GM21786 (cell line): ENCODE data around the gene SLC25A25.
"Not testable (repeated sequence)": the region's sequence is repeated elsewhere in the genome, so short reads cannot be mapped to it uniquely, and the experiment has no call there.

Experiments
- ATAC-seq: cut with Tn5 transposase; IDR thresholded peaks from one replicate; pipeline ENCODE4 v1.9.1; 2021; ENCODE audit not compliant: unreplicated experiment

SLC25A25 gene

GRCh38 chr9:128108269-128109049 lies 40.4 kb downstream of the SLC25A25 start:
- ATAC-seq = no peak

DNA sequence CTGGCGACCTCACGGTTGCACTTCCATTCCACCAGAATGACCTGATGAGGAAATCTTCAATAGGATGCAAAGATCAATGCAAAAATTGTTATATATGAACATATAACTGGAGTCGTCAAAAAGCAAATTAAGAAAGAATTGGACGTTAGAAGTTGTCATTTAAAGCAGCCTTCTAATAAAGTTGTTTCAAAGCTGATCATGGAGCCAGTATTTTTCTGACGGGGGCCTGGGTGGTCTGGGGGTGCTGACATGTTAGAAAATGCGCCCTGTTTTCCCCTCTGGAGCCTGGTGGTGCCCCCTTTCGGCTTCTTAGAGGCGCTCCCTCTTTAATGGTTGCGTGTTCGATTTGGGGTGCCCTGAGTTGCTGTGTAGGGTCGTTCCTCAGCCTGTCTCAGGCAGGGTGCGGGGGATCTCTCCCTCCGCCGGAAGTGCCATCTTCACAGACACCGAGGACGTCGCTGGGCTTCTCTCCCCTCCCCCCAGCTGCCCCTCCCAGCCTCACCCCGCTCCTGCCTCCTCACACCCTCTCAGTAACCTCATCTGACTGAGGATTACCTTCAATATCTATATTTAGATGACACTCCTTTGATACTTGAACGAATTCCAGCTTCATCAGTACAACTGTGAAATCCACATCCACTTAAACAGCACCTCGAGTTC lies 41.1 kb downstream of the SLC25A25 start:
- ATAC-seq = no peak

GRCh38 chr9:128111726-128112125 lies 43.7 kb downstream of the SLC25A25 start:
- not testable (repeated sequence) for ATAC-seq

DNA sequence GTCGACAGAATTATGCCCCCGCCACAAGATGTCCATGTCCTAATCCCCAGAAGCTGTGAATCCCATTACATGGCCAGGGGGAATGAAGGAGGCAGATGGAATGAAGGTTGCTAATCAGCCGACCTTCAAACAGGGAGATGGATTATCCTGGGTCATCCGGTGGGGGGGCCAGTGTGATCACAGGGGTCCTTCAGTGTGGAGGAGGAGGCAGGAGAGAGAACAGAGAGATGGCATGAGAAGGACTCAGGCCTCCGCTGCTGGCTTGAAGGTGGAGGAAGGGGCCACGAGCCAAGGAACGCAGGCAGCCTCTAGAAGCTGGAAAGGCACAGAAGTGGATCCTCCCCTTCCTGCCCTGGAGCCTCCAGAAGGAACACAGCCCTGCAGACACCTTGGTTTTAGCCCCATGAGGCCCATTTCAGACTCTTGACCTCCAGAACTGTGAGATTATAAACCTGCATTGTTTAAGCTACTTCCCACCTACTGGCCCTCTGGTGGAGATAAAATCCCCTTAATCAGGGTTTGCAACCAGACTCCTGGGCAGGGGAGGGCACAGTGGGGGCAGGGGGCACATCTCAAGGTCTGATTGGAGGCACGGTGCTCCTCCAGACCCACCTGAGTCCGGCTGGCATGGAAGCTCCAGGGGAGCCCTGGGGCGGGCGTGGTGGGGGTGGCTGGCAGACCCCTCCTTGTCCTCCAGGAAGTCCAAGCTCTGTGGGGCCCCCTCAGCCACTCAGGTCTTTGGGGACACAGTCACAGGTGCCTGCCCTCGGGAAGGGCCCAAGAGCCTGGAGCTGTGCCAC lies 45.7 kb downstream of the SLC25A25 start:
- ATAC-seq = no peak

- no peak for ATAC-seq
Measured at GRCh38 chr9:128114326-128115186, 46.5 kb downstream of the SLC25A25 start.

- ATAC-seq = no peak
Measured at GRCh38 chr9:128115187-128116103, 47.4 kb downstream of the SLC25A25 start.

GRCh38 chr9:128116104-128117083 lies 48.4 kb downstream of the SLC25A25 start:
- ATAC-seq = no peak

DNA sequence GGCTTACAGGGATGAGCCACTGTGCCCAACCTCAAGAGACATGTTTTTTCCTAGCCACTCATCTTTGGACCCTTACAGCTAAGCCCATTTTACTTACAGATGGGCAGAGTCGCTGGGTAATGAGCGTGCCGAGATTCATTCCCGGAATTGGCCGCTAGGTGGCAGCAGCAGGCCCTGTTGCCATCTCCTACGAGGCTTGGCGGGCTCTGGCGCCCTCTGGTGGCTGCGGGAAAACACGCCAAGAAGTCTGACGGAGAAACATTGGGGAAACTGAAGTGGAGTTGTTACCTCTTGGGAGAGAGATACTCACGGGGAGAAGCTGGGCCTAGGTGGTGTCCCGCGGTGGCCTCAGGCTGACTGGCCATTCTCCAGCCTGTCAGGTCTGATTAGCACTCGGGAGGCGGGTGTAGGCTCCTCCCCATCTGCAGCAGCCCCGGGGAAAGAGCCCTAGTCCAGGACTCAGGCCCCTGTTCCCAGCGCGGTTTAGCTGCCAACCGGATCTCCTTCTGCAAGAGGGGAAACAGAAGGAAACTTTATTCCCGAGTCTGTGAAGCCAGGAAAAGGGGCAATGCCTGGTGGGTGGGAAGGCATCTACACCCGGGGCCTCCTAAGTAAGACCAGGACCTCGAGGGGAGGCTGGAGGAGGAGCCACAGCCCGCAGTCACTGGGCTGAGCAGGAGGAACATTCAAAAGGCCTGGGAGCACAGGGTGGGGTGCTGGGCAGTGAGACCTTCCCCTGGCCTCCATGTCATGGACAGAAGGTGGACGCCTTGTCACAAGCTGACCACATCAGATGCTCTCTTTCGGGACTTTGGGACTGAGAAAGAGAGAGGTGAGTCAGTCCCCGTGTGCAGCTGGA lies 49.8 kb downstream of the SLC25A25 start:
- ATAC-seq = peak; percentile 56

DNA sequence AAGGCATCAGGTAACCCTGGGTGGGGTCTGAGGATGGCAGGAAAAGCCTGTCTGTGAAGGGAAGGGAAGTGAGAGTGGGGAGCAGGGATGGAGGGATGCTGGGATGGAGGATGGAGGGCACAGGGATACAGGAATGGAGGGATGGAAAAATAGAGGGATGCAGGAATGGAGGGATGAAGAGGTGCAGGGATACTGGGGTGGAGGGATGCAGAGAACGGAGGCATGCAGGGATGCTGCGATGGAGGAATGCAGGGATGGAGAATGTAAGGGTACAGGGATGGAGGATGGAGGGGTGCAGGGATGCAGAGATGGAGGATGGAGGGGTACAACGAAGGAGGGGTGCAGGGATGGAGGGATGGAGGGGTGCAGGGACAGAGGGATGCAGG lies 50.4 kb downstream of the SLC25A25 start:
- ATAC-seq = no peak

DNA sequence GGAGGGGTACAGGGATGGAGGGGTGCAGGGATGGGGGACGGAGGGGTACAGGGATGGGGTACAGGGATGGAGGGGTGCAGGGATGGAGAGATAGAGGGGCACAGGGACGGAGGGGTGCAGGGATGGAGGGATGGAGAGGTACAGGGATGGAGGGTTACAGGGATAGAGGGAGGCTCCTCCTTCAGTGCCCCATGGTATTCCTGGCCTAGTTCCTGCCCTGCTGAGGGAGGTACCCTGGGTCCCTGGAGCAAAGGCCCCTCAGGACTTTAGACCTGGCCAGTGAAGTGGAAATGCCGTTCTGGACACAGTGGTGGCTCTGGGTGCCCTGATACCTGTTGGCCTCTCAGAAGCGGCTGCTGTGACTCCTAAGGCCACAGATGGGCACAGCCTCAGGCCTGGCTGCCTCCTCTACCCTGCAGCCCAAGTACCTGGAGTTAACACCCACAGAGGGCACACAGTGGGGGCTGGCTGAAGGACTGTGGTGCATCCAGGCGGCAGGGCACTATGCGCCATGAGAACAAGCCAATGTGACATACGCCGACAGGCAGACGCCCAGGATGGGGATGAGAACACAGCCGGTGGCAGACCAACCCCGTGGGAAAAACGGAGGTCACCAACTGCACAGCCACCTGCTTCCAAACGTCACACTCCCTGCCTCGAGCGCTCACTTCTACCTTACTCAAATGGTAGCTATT lies 51.1 kb downstream of the SLC25A25 start:
- ATAC-seq = no peak

DNA sequence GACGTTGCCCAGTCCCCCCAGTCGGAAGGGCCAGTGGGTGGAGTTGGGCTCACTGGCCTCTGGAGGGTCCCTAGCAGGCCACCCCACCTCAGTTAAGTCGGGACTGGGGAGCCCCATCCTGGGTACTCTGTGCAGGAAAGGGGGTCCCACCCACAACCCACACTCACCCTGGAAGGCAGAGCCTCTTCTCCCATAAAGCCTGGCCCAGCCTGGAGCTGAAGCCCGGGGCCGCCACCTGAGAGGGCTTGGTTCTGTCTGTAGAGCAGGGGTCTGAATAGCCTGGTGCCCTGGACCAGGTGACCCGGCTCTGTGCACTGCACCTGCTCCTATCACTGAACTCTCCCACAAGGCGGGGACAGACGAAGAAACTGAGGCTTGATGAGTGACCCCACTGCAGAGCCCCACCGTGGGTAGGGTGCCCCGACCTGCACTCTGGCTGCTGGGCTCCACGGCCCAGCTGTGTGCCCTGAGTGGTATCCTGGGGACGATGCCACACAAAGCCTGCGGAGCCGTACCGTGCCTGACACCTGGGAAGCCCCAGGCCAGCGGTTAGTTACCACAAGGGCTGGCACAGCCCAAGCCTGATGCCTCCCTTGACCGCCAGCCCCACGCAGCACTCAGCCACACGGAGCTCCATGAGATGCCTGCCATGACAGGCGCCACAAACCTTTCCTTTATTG lies 52.2 kb downstream of the SLC25A25 start:
- ATAC-seq = no peak

DNA sequence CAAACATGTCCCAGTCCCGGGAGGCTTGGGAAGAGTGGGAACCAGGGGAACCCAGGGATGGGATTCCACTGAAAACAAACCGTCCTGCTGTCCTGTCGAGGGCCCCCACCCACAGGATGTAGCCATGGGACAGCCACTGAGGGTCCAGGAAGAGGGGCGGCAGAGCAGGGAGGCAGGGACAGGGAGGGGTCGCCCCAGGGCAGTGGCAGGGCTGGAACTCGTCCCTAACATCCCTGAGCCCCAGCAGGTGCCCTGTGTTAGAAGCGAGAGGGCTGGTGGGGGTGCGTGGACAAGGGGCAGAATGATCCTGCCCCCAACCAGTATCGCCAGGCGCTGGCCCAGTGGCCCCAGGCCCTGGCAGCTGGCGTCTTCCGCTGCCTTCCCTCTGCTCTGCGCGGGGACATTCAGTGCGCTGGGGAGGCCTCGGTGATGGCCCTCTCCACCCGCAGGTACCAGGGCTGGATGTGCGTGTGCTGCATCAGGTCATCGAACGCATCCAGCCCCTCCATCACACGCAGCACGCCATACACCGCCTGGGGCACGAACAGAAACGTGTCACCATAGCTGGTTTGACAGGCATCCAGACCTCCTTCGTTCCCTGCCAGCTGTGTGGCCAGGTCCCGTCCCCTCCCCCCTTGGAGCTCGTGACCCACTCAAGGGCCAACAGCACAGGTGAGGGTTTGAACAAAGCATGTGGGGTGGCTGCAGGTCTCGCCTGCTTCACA lies 52.9 kb downstream of the SLC25A25 start:
- no peak for ATAC-seq

DNA sequence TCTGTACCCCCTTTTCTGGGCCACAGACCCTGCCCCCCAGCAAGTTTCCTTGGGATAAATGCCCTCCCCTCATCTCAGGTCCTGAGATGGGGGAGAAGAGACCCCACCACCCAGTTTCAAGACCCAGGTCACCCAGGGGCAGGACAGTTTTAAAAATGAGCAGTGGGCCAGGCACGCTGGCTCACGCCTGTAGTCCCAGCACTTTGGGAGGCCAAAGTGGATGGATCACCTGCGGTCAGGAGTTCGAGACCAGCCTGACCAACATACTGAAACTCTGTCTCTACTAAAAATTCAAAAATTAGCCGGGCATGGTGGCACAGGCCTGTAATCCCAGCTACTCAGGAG lies 53.4 kb downstream of the SLC25A25 start:
- no peak for ATAC-seq

GRCh38 chr9:128121924-128122808 lies 54.1 kb downstream of the SLC25A25 start:
- ATAC-seq = no peak

DNA sequence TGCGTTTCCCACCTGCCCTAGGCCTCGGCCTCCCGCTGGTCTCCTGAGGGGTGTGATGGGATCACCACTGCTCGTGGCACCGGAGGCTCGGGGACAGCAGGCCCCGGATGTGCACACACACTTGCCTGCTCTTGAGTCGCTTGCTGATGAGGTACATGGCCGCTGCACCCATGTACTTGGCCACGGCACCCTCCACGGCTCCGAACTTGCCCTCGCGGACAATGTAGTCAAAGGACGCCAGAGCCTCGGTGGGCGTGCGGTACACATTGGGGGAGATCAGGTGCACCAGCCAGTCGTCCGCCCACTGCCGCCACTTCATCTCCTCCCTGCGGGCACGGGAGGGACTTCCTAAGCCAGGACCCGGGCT lies 54.8 kb downstream of the SLC25A25 start:
- no peak for ATAC-seq
